Measurements from ENCODE around the gene DPY19L3.

Gene DPY19L3

GRCh38 chr19:32457571-32458158 is 52.1 kb downstream of the DPY19L3 start:
- peaks cover 4% of the 10 kb centered on the region for H3K36me3 Mint-ChIP-seq
- no peak overlapping the region for H3K27ac Mint-ChIP-seq
- H3K9me3 Mint-ChIP-seq, result no peaks in the 10 kb centered on the region
- H3K4me1 Mint-ChIP-seq, result no peaks in the 10 kb centered on the region
- no peak overlapping the region for H3K4me3 Mint-ChIP-seq
- H3K27me3 Mint-ChIP-seq, result no peaks in the 10 kb centered on the region

GRCh38 chr19:32458500-32459123 is 53.0 kb downstream of the DPY19L3 start:
- peaks cover 4% of the 10 kb centered on the region for H3K36me3 Mint-ChIP-seq
- H3K4me3 Mint-ChIP-seq, result no peak overlapping the region
- H3K27ac Mint-ChIP-seq, result no peak overlapping the region
- H3K27me3 Mint-ChIP-seq, result no peaks in the 10 kb centered on the region
- H3K4me1 Mint-ChIP-seq, result no peaks in the 10 kb centered on the region
- no peaks in the 10 kb centered on the region for H3K9me3 Mint-ChIP-seq

- Mint-ChIP-seq H3K36me3 (peaks cover 4% of the 10 kb centered on the region), H3K4me3 (no peak overlapping the region), H3K9me3 (no peaks in the 10 kb centered on the region), H3K27me3 (no peaks in the 10 kb centered on the region), H3K27ac (no peak overlapping the region), H3K4me1 (no peaks in the 10 kb centered on the region)
Measured at GRCh38 chr19:32459204-32459865, 53.8 kb downstream of the DPY19L3 start.

- H3K4me1 Mint-ChIP-seq, result no peaks in the 10 kb centered on the region
Measured at GRCh38 chr19:32460476-32460875, 54.9 kb downstream of the DPY19L3 start.

GRCh38 chr19:32464279-32464678 is 58.7 kb downstream of the DPY19L3 start:
- Mint-ChIP-seq H3K36me3 (peaks cover 2% of the 10 kb centered on the region), H3K27ac (no peak overlapping the region), H3K27me3 (no peaks in the 10 kb centered on the region), H3K4me3 (no peak overlapping the region), H3K4me1 (no peaks in the 10 kb centered on the region), H3K9me3 (no peaks in the 10 kb centered on the region)

More at GRCh38 chr19:32460476-32460875, 54.9 kb downstream of the DPY19L3 start:
- H3K36me3 Mint-ChIP-seq, result peaks cover 4% of the 10 kb centered on the region
- no peaks in the 10 kb centered on the region for H3K9me3 Mint-ChIP-seq
- H3K4me3 Mint-ChIP-seq, result no peak overlapping the region
- no peak overlapping the region for H3K27ac Mint-ChIP-seq
- no peaks in the 10 kb centered on the region for H3K27me3 Mint-ChIP-seq

- Mint-ChIP-seq H3K4me1 (no peaks in the 10 kb centered on the region), H3K27ac (no peak overlapping the region)
Measured at GRCh38 chr19:32465176-32465575, 59.6 kb downstream of the DPY19L3 start.

GRCh38 chr19:32469795-32470194 is 64.2 kb downstream of the DPY19L3 start:
- no peaks in the 10 kb centered on the region for H3K9me3 Mint-ChIP-seq
- H3K36me3 Mint-ChIP-seq, result peaks cover 4% of the 10 kb centered on the region
- H3K4me1 Mint-ChIP-seq, result no peaks in the 10 kb centered on the region
- no peak overlapping the region for H3K4me3 Mint-ChIP-seq
- no peak overlapping the region for H3K27ac Mint-ChIP-seq
- H3K27me3 Mint-ChIP-seq, result no peaks in the 10 kb centered on the region

More at GRCh38 chr19:32465176-32465575, 59.6 kb downstream of the DPY19L3 start:
- Mint-ChIP-seq H3K27me3 (no peaks in the 10 kb centered on the region), H3K9me3 (no peaks in the 10 kb centered on the region), H3K36me3 (peaks cover 2% of the 10 kb centered on the region), H3K4me3 (no peak overlapping the region)

GRCh38 chr19:32471095-32471494 is 65.5 kb downstream of the DPY19L3 start:
- Mint-ChIP-seq H3K9me3 (no peaks in the 10 kb centered on the region), H3K36me3 (peaks cover 4% of the 10 kb centered on the region), H3K27me3 (no peaks in the 10 kb centered on the region), H3K4me3 (no peak overlapping the region), H3K27ac (no peak overlapping the region), H3K4me1 (no peaks in the 10 kb centered on the region)

GRCh38 chr19:32471811-32472210 is 66.2 kb downstream of the DPY19L3 start:
- Mint-ChIP-seq H3K27me3 (no peaks in the 10 kb centered on the region), H3K4me3 (no peak overlapping the region), H3K27ac (no peak overlapping the region), H3K4me1 (no peaks in the 10 kb centered on the region), H3K36me3 (peaks cover 4% of the 10 kb centered on the region), H3K9me3 (no peaks in the 10 kb centered on the region)

- Mint-ChIP-seq H3K4me3 (no peak overlapping the region), H3K9me3 (no peaks in the 10 kb centered on the region), H3K27me3 (no peaks in the 10 kb centered on the region), H3K36me3 (peaks cover 12% of the 10 kb centered on the region), H3K4me1 (no peaks in the 10 kb centered on the region), H3K27ac (no peak overlapping the region)
Measured at GRCh38 chr19:32475141-32476031, 69.8 kb downstream of the DPY19L3 start.

GRCh38 chr19:32476032-32476350 is 70.4 kb downstream of the DPY19L3 start:
- Mint-ChIP-seq H3K4me3 (no peak overlapping the region), H3K4me1 (no peaks in the 10 kb centered on the region), H3K27me3 (no peaks in the 10 kb centered on the region), H3K9me3 (no peaks in the 10 kb centered on the region), H3K36me3 (peaks cover 13% of the 10 kb centered on the region), H3K27ac (no peak overlapping the region)

GRCh38 chr19:32480321-32480720 is 74.8 kb downstream of the DPY19L3 start:
- Mint-ChIP-seq H3K9me3 (no peaks in the 10 kb centered on the region), H3K36me3 (peaks cover 30% of the 10 kb centered on the region), H3K4me3 (no peak overlapping the region)

GRCh38 chr19:32483574-32483973 is 78.0 kb downstream of the DPY19L3 start:
- Mint-ChIP-seq H3K27me3 (no peaks in the 10 kb centered on the region), H3K4me1 (no peaks in the 10 kb centered on the region), H3K9me3 (no peaks in the 10 kb centered on the region), H3K36me3 (peaks cover 38% of the 10 kb centered on the region), H3K27ac (no peak overlapping the region), H3K4me3 (no peak overlapping the region)

More at GRCh38 chr19:32480321-32480720, 74.8 kb downstream of the DPY19L3 start:
- H3K4me1 Mint-ChIP-seq, result no peaks in the 10 kb centered on the region
- H3K27ac Mint-ChIP-seq, result no peak overlapping the region
- H3K27me3 Mint-ChIP-seq, result no peaks in the 10 kb centered on the region

GRCh38 chr19:32489971-32490370 is 84.4 kb downstream of the DPY19L3 start:
- H3K9me3 Mint-ChIP-seq, result peaks cover 4% of the 10 kb centered on the region
- no peak overlapping the region for H3K4me3 Mint-ChIP-seq
- no peaks in the 10 kb centered on the region for H3K27me3 Mint-ChIP-seq
- no peak overlapping the region for H3K27ac Mint-ChIP-seq
- H3K4me1 Mint-ChIP-seq, result no peaks in the 10 kb centered on the region
- H3K36me3 Mint-ChIP-seq, result peaks cover 14% of the 10 kb centered on the region

GRCh38 chr19:32497391-32497790 is 91.8 kb downstream of the DPY19L3 start:
- H3K4me1 Mint-ChIP-seq, result peaks cover 6% of the 10 kb centered on the region

More at GRCh38 chr19:32497391-32497790, 91.8 kb downstream of the DPY19L3 start:
- Mint-ChIP-seq H3K27ac (no peak overlapping the region), H3K4me3 (no peak overlapping the region), H3K9me3 (no peaks in the 10 kb centered on the region), H3K27me3 (no peaks in the 10 kb centered on the region), H3K36me3 (no peaks in the 10 kb centered on the region)

All from activated naive CD4-positive, alpha-beta T cell treated with anti-CD3 and anti-CD28 coated beads, Interleukin-2, amount 50 U/mL, for 24 hours (primary cell).